ENCODE data around the gene TATDN2. TPM values are rescaled to one million over a fixed set of nuclear protein-coding genes. Genes with fewer than 3 reads are reported as not detected.

Gene TATDN2
- total and polyA plus RNA-seq, 2 experiments from 2014 or later = 4.6 to 8.4 TPM

- H3K27ac ChIP-seq = no peak overlapping the region
- H2AFZ ChIP-seq = no peak overlapping the region
- H3K4me2 ChIP-seq (ENCODE audit: unreplicated experiment) = no peak overlapping the region
- 0 out of 2 replicates have a peak, but pooled peaks cover 3% of the 10 kb centered on the region for H3K4me1 ChIP-seq (ENCODE audit: insufficient read depth)
- in situ Hi-C loops (cut with MboI) = no loop called here
- no peak overlapping the region for H3K4me3 ChIP-seq
- H3K9me3 ChIP-seq (ENCODE audit: low read depth) = no peaks in the 10 kb centered on the region
- no peak overlapping the region for H3K9ac ChIP-seq
- DNase-seq = no peak
- WGBS, 2 experiments (ENCODE audit: low coverage in 1 of 2, low lambda C conversion rate in 2 of 2, missing lambda C conversion rate in 2 of 2) = 96 to 99% methylated on average over 6 of the region's 6 CpGs
- TF ChIP-seq EZH2 (IDR thresholded peaks at IDR 0.05; ENCODE audit: insufficient read depth, poor library complexity, severe bottlenecking) = no peak
- TF ChIP-seq EZH2phosphoT487 (IDR thresholded peaks at IDR 0.05; ENCODE audit: insufficient read depth, low read depth) = no peak
- H3K27me3 ChIP-seq (replicated peaks; ENCODE audit: insufficient read depth) = no peaks in the 10 kb centered on the region
- no peaks in the 10 kb centered on the region for H3K9me2 ChIP-seq (ENCODE audit: insufficient read depth)
- no peaks in the 10 kb centered on the region for H4K20me1 ChIP-seq (ENCODE audit: insufficient read depth)
- H3K36me3 ChIP-seq (ENCODE audit: low read depth) = no peaks in the 10 kb centered on the region
- H3F3A ChIP-seq (ENCODE audit: insufficient read depth) = no peaks in the 10 kb centered on the region; the same call in 1 of the 2 replicates
- no peaks in the 10 kb centered on the region for H3K79me2 ChIP-seq (ENCODE audit: insufficient read depth)
Observed at GRCh38 chr3:10240799-10241198, 7.5 kb upstream of the TATDN2 start.

GRCh38 chr3:10242182-10243065 is 5.8 kb upstream of the TATDN2 start:
- H3K4me1 ChIP-seq (ENCODE audit: insufficient read depth) = 0 out of 2 replicates have a peak, but pooled peaks cover 3% of the 10 kb centered on the region
- H3K4me2 ChIP-seq (ENCODE audit: unreplicated experiment) = no peak overlapping the region
- H3K4me3 ChIP-seq = no peak overlapping the region
- H3K79me2 ChIP-seq (ENCODE audit: insufficient read depth) = no peaks in the 10 kb centered on the region
- no peaks in the 10 kb centered on the region for H4K20me1 ChIP-seq (ENCODE audit: insufficient read depth)
- peak overlapping the region; percentile 51; the same call in 1 of the 2 replicates for H2AFZ ChIP-seq
- H3K27me3 ChIP-seq (replicated peaks; ENCODE audit: insufficient read depth) = no peaks in the 10 kb centered on the region
- in situ Hi-C loops (cut with MboI) = no loop called here
- H3K27ac ChIP-seq = peak overlapping the region; percentile 33; the same call in 1 of the 2 replicates
- peak overlapping the region; percentile 51; the same call in 1 of the 2 replicates for H3K9ac ChIP-seq
- 72 to 76% methylated on average over 7 of the region's 7 CpGs for WGBS, 2 experiments (ENCODE audit: low coverage in 1 of 2, low lambda C conversion rate in 2 of 2, missing lambda C conversion rate in 2 of 2)
- H3K36me3 ChIP-seq (ENCODE audit: low read depth) = no peaks in the 10 kb centered on the region
- TF ChIP-seq EZH2phosphoT487 (IDR thresholded peaks at IDR 0.05; ENCODE audit: insufficient read depth, low read depth) (no peak), EZH2 (IDR thresholded peaks at IDR 0.05; ENCODE audit: insufficient read depth, poor library complexity, severe bottlenecking) (no peak)
- DNase-seq = peak; percentile 62
- H3F3A ChIP-seq (ENCODE audit: insufficient read depth) = no peaks in the 10 kb centered on the region; the same call in 1 of the 2 replicates
- no peaks in the 10 kb centered on the region for H3K9me3 ChIP-seq (ENCODE audit: low read depth)
- H3K9me2 ChIP-seq (ENCODE audit: insufficient read depth) = no peaks in the 10 kb centered on the region

DNA sequence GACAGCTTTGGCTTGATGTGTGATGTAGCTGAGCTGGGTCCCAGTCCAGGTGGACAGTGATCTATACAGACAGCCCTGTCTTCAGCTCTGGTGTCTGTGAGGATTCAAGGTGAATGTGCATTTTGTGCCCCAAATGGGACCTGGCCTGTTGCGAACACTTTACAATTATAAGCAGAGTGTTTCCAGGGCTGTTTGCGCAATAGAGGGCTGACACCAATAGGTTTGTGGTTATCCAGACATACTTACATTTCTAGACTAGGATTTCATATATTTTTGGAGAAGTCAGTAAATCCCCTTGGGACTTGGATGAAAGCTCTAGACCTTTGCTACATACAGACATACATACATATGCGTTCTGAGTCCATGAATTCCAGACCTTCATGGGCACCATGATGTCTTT is 4.2 kb upstream of the TATDN2 start:
- Histone ChIP-seq H3K4me3 (no peak overlapping the region), H3K27ac (no peak overlapping the region), H3F3A (ENCODE audit: insufficient read depth) (no peaks in the 10 kb centered on the region; the same call in 1 of the 2 replicates), H4K20me1 (ENCODE audit: insufficient read depth) (no peaks in the 10 kb centered on the region), H3K9me2 (ENCODE audit: insufficient read depth) (no peaks in the 10 kb centered on the region), H3K27me3 (replicated peaks; ENCODE audit: insufficient read depth) (no peaks in the 10 kb centered on the region), H2AFZ (no peak overlapping the region), H3K9me3 (ENCODE audit: low read depth) (no peaks in the 10 kb centered on the region), H3K4me2 (ENCODE audit: unreplicated experiment) (no peak overlapping the region), H3K79me2 (ENCODE audit: insufficient read depth) (peaks cover 6% of the 10 kb centered on the region), H3K36me3 (ENCODE audit: low read depth) (no peaks in the 10 kb centered on the region), H3K9ac (no peak overlapping the region), H3K4me1 (ENCODE audit: insufficient read depth) (0 out of 2 replicates have a peak, but pooled peaks cover 3% of the 10 kb centered on the region)
- 63 to 66% methylated on average over 3 of the region's 3 CpGs for WGBS, 2 experiments (ENCODE audit: low coverage in 1 of 2, low lambda C conversion rate in 2 of 2, missing lambda C conversion rate in 2 of 2)
- TF ChIP-seq EZH2 (IDR thresholded peaks at IDR 0.05; ENCODE audit: insufficient read depth, poor library complexity, severe bottlenecking) = no peak
- TF ChIP-seq EZH2phosphoT487 (IDR thresholded peaks at IDR 0.05; ENCODE audit: insufficient read depth, low read depth) = no peak
- in situ Hi-C loops (cut with MboI) = no loop called here
- no peak for DNase-seq

GRCh38 chr3:10245081-10245712 is 3.1 kb upstream of the TATDN2 start:
- TF ChIP-seq EZH2 (IDR thresholded peaks at IDR 0.05; ENCODE audit: insufficient read depth, poor library complexity, severe bottlenecking) (no peak), EZH2phosphoT487 (IDR thresholded peaks at IDR 0.05; ENCODE audit: insufficient read depth, low read depth) (no peak)
- H4K20me1 ChIP-seq (ENCODE audit: insufficient read depth) = no peaks in the 10 kb centered on the region
- H3K9ac ChIP-seq = no peak overlapping the region
- H3K27ac ChIP-seq = no peak overlapping the region
- H3K4me3 ChIP-seq = no peak overlapping the region
- H3K27me3 ChIP-seq (replicated peaks; ENCODE audit: insufficient read depth) = no peaks in the 10 kb centered on the region
- no peak for DNase-seq
- no peaks in the 10 kb centered on the region for H3K36me3 ChIP-seq (ENCODE audit: low read depth)
- no peaks in the 10 kb centered on the region; the same call in 1 of the 2 replicates for H3F3A ChIP-seq (ENCODE audit: insufficient read depth)
- WGBS, 2 experiments (ENCODE audit: low coverage in 1 of 2, low lambda C conversion rate in 2 of 2, missing lambda C conversion rate in 2 of 2) = 97% methylated on average over 6 of the region's 6 CpGs
- no peaks in the 10 kb centered on the region for H3K9me2 ChIP-seq (ENCODE audit: insufficient read depth)
- peaks cover 17% of the 10 kb centered on the region for H3K79me2 ChIP-seq (ENCODE audit: insufficient read depth)
- no peak overlapping the region for H3K4me2 ChIP-seq (ENCODE audit: unreplicated experiment)
- in situ Hi-C loops (cut with MboI) = no loop called here
- peaks cover 7% of the 10 kb centered on the region for H3K4me1 ChIP-seq (ENCODE audit: insufficient read depth)
- no peaks in the 10 kb centered on the region for H3K9me3 ChIP-seq (ENCODE audit: low read depth)
- H2AFZ ChIP-seq = no peak overlapping the region

Data from GM23248 (cell line).